DMS153 treated with DMSO at 0.1 percent for 48 hours (cell line): ENCODE results near the gene TMEM163.

Experiments
- DNase-seq: peaks from one replicate; lab custom pipeline; 2025; ENCODE audit not compliant: unreplicated experiment; lab: John Stamatoyannopoulos, UW

Gene TMEM163

DNA sequence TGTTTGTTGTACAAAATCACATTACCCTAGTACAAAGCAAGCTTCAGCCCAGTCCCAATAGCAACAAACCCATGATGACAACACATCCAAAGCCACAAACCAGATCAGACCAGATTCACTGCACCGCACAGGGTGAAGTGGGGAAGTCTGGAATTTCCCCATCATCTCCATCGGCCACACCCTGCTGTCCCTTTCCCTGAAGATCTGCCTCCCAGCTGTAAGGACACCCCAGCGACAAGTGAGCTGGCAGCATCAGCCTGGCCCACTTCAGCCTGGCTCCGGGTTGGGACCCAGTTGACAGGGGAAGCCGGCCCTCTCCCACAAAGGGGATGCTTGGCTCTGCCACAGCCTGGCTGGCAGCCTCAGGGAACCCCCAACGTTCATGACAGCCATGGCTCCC is 257.3 kb downstream of the TMEM163 start:
- DNase-seq: no peak

DNA sequence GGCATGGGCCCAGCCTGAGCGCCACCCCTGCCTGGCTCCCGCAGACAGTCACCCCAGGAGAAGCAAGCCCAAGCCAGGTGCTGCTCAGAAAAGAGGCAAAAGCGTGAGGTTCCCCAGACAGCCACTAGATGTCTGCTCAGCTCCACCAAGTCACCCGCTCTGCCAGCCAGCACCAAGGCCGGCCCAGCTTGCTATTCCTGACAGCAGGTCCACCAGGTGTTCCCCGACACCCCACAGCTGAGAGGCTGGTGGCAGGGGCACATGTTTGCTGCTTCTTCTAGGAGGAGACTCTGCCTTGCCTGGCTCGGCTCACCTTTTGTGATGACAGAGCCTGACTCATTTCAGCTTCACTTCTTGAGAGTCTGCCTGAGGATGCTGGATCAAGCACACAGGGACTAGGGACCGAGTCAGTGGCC is 258.2 kb downstream of the TMEM163 start:
- DNase-seq: peak; percentile 59

DNA sequence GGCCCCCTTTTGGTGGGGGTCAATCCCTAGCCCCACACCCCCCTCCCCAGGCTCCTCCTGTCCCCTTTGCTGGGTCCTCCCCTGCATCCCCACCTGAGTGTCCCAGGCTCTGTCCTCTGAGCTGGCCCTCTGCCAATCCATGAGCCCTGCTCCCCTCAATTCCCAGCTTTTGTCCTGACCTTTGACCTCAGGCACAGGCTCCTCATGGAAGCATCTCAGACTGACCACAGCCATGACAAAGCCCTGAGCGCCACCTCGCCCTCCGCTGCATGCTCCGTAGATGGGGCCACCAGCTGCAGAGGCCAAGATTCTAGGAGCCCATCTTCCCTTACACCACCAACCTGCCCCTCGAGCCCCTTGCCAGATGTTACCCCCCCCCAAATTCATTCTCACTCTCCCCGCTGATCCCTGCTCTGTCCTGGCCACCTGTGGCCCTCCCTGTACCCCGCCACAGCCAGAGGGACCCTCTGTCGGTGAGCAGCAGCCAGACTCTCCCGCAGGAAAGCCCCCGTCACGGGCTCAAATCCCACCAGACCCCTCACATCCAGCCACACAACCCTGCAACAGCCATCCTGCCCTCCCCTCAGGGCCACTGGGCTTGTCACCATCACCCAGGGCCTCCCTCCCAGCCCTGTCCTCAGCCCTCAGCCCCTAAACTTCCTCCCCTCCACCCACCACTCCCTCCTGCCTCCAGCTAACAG is 258.9 kb downstream of the TMEM163 start:
- DNase-seq: no peak

- DNase-seq: no peak
These were observed 259.9 kb downstream of the TMEM163 start for GRCh38 chr2:134458950-134459349.

GRCh38 chr2:134458473-134458853 is 260.3 kb downstream of the TMEM163 start:
- no peak for DNase-seq

DNA sequence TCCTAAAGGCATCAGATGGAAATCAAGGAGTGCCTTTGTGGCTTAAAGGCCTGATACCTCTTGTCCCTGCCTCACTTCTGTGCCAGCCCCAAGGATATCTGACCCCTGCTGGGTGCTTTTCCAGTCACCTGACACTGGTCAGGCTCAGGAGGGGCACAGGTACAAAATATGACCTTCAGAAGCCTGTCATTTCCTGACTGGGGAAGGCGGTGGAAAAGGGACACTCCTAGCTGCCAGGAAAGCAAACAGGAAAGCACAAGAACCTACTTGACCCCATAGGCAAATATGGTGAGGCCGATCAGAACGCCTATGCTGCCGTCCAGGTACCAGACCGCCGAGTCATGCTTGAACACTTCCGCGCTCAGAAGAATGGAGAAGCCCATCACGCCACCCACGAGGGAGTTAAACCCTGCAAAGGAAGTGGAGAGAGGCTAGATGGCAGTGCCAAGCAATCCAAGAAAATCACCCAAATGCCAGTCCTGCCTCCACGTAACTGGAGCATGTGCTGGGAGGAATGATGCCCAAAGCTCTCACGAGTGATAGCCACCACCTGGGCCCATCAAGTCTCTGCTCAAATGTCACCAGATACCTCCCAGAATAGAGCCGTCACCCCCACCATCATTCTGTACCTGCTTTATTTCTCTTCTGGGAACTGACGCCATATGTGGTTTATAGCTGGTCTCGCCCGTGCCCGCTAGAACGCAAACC is 260.9 kb downstream of the TMEM163 start:
- no peak for DNase-seq

- DNase-seq: no peak
These were observed 261.4 kb downstream of the TMEM163 start for GRCh38 chr2:134457353-134457752.

DNA sequence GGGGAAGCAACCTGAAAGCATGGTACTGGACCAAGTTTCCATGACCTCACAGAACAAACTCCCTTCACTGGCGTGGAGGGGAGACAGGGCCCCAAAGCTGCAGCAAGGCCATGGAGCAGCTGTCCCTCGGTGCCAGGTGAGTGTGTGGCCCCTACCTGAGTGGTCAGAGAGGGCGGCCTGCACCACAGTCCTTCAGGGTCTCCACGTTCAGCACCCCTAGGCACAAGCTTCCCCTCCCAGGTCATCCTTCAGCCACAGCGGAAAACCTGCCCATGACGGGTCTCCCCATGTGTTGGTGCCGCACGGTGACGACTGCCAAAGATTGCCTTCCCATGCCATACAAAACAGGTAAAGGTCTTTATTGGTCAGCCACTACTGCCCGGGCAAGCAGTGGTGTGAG is 263.4 kb downstream of the TMEM163 start:
- DNase-seq: no peak

DNA sequence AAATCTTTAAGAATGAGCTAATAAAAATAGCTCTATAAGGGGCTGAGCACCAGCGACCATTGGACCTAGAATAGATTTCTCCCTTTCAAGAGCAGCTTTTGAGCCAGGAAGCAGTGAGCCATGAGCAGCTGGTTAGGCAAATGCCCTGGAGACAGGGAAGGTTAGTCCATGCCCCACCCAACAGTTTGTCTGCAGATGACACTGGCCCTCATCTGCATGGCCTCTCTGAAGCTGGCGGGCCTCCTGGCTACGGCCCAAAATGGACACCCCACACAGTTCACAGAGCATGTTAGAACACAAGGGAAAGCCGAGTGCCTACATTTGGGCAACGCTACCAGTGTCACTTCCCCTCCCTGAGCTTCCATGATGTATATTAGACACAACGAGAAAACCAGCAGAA is 263.9 kb downstream of the TMEM163 start:
- DNase-seq: no peak

- DNase-seq: no peak
These were observed 264.4 kb downstream of the TMEM163 start for GRCh38 chr2:134454426-134454825.

DNA sequence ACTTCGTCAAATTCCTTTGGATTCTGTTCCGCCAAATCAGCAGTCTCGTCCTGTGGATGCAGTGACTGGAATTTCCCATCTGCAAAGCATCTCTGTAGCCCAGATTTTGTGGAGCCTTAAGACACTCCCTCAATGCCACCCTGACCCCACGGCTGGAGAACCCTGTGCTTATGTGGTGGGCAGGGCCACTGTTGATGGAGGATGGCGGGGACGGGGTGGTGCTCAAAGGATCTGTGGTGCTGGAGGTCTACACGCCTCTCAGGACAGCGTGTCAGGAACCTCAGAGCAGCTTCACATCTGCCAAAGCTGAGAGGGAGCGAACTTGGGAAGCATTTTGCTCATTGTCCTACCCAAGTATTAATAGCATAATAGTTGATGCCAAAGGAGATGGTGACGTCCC is 264.8 kb downstream of the TMEM163 start:
- DNase-seq: no peak

DNA sequence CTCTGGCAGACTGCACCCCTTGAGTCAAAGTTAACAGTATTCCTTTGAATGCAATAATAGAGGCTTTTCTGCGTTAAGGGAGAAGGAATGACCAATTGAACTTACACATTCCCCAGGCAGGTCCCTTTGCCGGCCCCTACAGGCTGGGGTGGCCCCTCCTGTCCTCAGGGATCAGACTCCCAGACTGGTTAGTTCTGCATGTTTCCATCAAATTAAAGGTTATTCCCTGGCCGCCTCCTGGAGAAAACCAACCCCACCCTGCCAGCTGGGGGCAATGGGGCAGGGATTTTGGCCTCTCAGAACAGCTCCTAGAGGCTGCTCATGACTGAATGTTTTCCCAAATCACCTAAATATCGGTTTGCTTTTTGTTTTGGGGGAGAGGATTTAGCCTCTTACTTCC is 265.3 kb downstream of the TMEM163 start:
- no peak for DNase-seq

DNA sequence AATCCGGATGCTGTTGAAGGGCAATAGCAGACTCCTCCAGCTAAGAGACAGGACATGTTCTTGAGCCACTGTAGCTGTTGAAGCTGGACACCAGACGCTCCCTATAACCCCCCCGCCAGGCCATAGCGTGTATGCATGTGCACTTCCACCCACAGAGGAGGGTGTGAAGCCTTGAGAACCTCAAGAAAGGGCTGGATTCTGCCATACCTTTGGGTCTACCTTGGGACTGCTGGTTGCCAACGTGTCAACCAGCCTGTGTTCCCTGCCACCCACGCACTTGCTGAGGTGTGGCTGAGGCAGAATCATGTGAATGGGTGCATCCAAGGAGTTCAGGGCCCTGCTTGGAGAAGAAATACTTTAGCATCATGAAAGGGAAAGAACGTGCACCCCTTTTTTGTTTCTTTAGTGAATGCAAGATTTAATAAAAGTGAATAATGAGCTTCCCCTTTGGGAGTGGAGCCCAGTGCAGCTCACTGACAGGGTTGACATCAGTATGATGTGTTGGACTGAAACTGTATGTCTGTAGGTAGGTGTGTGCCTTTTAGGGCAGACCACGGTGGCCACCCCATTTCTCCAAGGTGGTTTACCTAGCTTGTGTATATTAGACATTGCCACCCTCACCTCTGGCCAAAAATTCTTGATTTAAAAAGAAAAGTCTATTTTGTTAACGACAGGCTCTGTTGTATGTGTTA is 266.6 kb downstream of the TMEM163 start:
- no peak for DNase-seq

DNA sequence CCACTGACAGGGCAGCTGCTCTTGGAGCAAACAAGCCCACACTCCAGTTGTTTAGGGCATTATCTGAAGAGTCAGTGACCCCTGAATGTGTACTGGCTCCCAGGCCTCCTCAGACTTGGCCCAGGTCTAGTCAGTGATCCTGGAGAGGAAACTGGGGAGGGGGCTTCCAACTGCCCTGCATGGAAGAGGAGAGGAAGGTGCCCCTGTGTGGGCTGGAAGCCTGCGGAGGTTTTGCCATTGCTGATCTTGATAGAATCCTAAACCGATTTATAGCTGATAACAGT is 267.5 kb downstream of the TMEM163 start:
- DNase-seq: no peak

DNA sequence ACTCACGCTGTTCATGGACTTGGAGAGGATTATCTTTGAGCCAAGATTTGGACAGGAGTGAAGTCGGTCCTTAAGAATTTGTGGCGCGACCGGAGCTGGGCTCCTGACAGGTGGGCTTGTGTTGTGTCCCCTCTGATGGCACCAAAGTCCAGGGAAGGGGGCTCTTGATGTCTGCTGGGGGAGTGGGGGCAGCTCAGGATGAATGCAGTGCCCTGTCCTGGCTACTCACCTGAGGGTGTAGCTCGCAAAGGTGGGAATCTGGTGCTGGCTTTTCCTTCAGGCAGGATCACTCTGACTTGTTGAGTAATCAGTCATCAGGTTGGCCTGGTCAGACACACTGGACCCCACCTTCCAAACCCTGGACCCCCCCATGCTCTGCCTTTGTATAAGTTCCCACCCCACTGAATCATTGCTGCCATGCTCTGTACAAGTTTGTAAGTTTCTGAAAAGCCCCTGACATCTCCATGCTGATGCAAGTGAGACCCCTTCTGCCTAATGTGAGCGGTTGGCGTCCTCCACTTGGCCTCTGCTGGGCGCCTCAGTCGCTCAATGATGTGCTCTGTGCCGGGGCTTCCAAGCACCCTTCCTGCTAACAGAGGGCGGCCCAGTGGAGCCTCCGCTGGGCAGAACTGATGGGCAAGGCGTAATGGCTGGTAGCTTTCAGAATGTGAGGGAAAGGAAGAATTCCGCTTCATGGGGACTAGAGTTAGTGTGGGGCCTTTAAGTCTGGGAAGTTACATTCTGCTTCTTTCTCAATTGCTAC is 268.9 kb downstream of the TMEM163 start:
- DNase-seq: no peak

GRCh38 chr2:134449157-134449556 is 269.6 kb downstream of the TMEM163 start:
- no peak for DNase-seq

DNA sequence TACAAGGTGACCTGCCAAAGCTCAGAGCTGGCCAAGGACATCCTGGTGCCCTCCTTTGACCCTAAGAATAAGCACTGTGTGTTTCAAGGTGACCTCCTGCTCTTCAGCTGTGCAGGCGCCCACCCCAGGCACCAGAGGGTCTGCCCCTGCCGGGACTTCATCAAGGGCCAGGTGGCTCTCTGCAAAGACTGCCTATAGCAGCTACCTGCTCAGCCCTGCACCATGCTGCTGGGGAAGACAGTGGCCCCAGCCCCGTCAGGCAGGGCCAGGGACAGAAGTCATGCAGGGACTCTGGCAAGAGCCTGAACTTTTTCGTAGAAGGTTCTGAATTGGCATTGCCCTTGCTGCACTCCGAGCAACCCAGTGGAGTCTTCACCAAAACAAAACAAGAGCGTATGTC is 270.1 kb downstream of the TMEM163 start:
- DNase-seq: no peak

- DNase-seq: no peak
These were observed 271.1 kb downstream of the TMEM163 start for GRCh38 chr2:134447669-134448068.

- DNase-seq: no peak
These were observed 272.3 kb downstream of the TMEM163 start for GRCh38 chr2:134446383-134447017.

DNA sequence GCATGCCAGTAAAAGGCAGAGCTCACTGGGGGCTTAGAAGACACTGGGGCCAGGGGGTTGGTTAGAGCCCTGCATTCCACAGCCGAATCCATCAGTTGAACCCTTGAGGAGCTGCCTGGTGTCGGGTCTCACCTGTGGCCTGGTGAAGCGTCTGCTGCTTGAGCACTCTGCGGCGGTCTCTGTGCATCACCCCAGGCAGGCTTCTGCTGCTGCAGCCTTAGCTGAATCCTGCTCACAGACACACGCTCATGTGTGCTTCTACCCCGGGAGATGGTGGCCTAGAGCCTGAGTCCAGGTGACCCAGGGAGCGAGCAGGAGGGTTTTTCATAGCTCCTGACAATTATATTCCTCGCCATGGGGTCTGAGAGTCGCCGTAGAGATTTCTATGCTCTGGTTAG is 272.8 kb downstream of the TMEM163 start:
- no peak for DNase-seq

DNA sequence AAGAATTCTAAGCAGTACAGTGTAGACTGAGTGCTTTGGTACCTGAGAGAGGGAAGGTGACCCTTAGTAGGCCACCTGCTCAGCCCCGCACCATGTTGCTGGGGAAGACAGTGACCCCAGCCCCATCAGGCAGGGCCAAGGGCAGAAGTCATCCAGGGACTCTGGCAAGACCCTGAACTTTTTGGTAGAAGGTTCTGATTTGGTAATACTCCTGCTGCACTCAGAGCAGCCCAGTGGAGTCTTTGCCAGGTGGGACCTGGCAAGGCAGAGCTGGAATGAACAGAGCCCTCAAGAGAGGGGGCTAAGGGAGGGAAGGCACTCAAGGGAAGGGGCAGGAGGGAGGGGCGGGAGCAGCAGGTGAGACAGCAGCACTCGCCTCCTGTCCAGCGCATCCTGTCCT is 273.7 kb downstream of the TMEM163 start:
- DNase-seq: no peak
